Omental fat pad (tissue), 4 donors: Measurements from ENCODE around the gene PECR. TPM values are rescaled to one million over a fixed set of nuclear protein-coding genes. Genes with fewer than 3 reads are reported as not detected.

Experiments
- ATAC-seq: fragments of 150-250 bp; one replicate; pipeline ENCODE4 v1.9.1; 2016; ENCODE audit warnings: mild to moderate bottlenecking, moderate library complexity; ENCODE audit not compliant: low FRiP score
- DNase-seq: peaks from one replicate; pipeline ENCODE4 v3.0.0-alpha.2; 2019; ENCODE audit warnings: low spot score
- CTCF ChIP-seq, 3 donors: fragments of 450-650 bp; IDR thresholded peaks; one replicate each; pipeline ENCODE4 v1.5.1; 2016 to 2017; ENCODE audit warnings: antibody characterized with exemption in 3 of 3, mild to moderate bottlenecking in 3 of 3, moderate library complexity in 2 of 3
- total RNA-seq, 4 donors: library from RNA; depleted of rRNA; stranded (reverse); fragments of >200 nt; gene quantifications; one replicate each; pipeline ENCODE4 v1.1.0, GENCODE V29; 2016

The PECR gene
- total RNA-seq, 4 donors from 2014 or later, result 18.5 to 57.9 (median 24.2) TPM

DNA sequence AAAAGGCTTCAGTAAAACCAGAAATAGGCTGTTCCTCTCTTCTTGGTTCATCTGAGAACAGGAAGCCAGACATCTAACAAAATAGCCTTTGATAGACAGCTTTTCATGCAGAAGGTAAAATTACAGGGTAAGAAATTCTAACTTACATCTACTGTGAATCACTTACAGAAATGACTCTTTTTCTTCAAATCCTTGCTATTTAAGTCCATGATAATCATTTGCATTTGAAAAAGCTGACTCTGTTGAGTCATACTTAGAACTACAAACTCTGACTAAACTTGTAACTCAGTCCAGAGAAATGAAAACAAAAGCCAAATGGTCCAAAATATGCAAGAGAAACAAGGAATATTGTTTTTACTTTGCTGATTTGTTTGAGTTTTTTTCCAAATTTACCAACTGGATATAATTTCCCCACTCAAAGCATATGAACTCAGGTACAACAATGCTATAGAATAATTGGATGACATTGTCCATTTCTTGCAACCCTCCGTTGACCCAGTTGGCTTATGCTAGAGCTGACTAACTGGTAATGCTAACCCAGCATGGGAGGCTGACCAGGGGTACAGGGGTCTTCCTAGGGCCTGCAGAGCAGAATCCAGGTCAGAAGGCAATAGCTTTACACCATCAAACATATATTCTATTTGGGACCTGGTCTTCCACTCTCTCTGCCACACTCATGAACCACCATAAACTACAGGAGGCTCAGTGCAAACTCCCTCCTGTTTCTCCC is 49.5 kb downstream of the PECR start:
- TF ChIP-seq CTCF (IDR thresholded peaks at IDR 0.05), result no peak
- ATAC-seq (no peak), DNase-seq (no peak)

DNA sequence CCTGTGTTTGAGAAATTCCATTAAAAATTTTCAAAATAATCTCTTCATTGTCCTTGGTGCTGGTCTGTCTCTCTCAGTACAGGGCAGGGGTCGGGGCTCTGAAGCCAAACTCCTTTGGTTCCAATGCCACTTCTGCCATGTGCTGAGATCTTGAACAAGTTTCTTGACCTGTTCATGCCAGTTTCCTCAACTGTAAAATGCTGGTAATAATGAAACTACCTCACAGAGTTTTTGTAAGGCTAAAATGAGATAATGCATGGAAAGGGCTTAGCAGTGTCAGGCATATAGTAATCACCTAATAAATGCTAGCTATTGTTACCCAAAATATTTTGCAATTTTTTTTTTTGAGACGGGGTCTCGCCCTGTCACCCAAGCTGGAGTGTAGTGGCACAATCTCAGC is 51.4 kb downstream of the PECR start:
- DNase-seq (no peak), ATAC-seq (no peak)
- no peak for TF ChIP-seq CTCF (IDR thresholded peaks at IDR 0.05)

GRCh38 chr2:216029416-216030129 is 52.0 kb downstream of the PECR start:
- no peak for TF ChIP-seq CTCF (IDR thresholded peaks at IDR 0.05)
- DNase-seq (no peak), ATAC-seq (no peak)

- TF ChIP-seq CTCF (IDR thresholded peaks at IDR 0.05), result no peak
- no peak for DNase-seq
- no peak for ATAC-seq
Observed at GRCh38 chr2:216024779-216025336, 56.8 kb downstream of the PECR start.

GRCh38 chr2:216023055-216023648 is 58.5 kb downstream of the PECR start:
- ATAC-seq, result no peak
- TF ChIP-seq CTCF (IDR thresholded peaks at IDR 0.05), result no peak
- DNase-seq, result no peak

DNA sequence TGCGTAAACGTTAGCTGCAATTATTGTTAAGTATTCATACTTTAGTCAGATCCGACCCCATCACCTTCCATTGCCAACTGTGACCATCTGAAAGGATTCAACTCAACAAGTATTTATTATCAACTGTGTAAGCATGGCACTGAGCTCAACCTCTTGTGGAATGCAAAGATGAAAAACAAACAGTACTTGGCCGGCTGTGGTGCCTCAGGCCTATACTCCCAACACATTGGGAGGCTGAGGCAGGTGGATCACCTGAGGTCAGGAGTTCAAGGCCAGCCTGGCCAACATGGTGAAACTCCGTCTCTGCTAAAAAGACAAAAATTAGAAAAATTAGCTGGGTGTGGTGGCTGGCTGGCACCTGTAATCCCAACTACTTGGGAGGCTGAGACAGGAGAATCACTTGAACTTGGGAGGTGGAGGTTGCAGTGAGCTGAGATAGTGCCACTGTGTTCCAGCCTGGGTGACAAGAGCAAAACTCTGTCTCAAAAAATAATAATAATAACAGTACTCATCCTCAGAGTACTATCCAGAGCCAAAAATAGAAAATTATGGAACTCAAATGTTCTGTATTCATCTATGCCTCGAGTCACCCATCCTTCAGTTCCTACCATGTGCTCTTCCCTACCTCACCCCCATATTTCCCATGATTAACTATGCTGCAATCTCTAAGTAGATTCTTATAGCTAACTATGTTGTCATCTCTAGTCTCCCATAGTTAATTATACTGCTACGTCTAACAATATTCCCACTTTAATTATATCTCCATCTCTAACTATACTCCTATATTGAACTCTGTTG is 59.6 kb downstream of the PECR start:
- ATAC-seq, result no peak
- DNase-seq, result no peak
- no peak for TF ChIP-seq CTCF (IDR thresholded peaks at IDR 0.05)
